OCI-LY3 (cell line): ENCODE data around the gene OPALIN.

Experiments used
- EZH2phosphoT487 ChIP-seq: fragments of 200-600 bp; shearing (Covaris generic); IDR thresholded peaks from 2 replicates; pipeline ENCODE4 v1.6.1; 2018; ENCODE audit warnings: antibody characterized with exemption, mixed run types, low read depth
- TF ChIP-seq, protein P1 (sequence below): fragments of 200-600, 300-600 bp; sonication (generic); IDR thresholded peaks from 2 replicates; pipeline ENCODE4 v1.5.1; 2014; ENCODE audit warnings: antibody characterized with exemption, low read length, low read depth

DNA sequence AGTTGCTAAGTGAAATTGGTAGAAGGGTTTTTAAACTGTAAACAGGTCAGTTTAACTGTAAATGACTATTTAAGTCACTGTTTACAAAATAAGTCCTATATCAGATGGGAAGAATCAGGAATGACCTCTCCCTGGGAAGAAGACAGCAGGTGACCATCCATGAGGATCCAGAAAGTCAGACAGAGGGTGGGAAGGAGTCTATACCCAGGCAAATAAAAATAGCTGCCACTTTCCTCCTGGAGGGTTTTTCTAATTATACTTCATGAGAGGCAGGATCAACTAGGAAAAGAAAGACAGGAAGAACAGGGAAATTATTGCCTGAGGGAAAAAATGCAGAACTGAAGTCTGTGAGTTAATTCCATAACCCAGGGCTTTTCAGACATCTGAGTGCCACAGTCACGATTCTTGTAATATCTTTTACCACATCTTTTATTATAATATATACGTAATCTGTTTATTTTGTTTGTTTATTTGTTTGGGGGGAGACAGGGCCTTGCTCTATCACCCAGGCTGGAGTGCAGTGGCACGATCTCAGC lies 47.6 kb downstream of the OPALIN start:
- TF ChIP-seq, protein P1, sequence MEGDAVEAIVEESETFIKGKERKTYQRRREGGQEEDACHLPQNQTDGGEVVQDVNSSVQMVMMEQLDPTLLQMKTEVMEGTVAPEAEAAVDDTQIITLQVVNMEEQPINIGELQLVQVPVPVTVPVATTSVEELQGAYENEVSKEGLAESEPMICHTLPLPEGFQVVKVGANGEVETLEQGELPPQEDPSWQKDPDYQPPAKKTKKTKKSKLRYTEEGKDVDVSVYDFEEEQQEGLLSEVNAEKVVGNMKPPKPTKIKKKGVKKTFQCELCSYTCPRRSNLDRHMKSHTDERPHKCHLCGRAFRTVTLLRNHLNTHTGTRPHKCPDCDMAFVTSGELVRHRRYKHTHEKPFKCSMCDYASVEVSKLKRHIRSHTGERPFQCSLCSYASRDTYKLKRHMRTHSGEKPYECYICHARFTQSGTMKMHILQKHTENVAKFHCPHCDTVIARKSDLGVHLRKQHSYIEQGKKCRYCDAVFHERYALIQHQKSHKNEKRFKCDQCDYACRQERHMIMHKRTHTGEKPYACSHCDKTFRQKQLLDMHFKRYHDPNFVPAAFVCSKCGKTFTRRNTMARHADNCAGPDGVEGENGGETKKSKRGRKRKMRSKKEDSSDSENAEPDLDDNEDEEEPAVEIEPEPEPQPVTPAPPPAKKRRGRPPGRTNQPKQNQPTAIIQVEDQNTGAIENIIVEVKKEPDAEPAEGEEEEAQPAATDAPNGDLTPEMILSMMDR: no peak
- TF ChIP-seq EZH2phosphoT487: no peak
